GM18507 (cell line): ENCODE data around the gene ORC2.
A peak's percentile ranks its signal among the peaks of the same experiment; 100 is the strongest.
"Not testable (repeated sequence)": the region's sequence is repeated elsewhere in the genome, so short reads cannot be mapped to it uniquely, and the experiment has no call there.

Source experiments
- DNase-seq: peaks from one replicate; pipeline ENCODE4 v3.0.0; 2011; ENCODE audit warnings: low read depth; ENCODE audit not compliant: insufficient read length; ENCODE audit errors: extremely low spot score
- FAIRE-seq: peaks from 2 replicates; lab custom pipeline; 2011; peaks lifted over from hg19 to GRCh38; lab: Jason Lieb, UNC

ORC2 gene

DNA sequence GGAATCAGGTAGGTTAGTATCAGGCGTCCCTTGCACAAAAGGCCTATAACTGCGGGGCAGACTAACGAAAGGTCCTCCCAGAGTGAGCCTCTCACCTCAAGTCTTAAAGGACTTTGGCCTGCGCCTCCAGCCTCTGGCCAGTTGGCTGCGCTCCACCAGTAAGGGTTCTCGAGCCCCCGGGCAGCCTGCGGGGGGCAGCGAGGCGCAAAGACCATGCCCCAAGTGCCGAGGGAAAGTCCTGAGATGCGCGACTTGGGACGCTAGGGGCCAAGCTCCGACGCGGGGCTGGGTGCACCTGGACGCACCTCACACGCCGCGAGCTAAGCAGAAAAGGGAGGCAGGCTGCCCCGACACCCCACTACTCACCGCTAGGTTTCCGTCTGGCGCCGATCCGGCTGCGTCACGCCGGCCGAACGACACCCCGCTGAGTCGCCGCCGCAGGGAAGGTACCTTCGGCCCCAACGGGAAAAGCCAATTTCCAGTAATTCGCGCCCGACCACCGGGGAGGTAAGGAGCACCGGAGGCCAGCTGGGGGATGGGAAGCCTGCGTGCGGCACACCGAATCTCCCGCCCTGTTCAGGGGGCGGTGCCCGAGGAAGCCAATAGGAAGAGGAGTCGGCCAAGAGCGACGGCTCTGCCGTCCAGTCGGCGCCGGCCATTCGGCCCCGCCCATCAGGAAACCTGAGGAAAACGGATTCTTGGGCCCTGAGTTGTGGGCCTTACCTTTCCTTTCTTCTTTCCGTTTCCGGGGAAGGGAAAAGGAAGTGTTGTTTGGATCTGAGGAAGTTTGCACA is at the start of gene ORC2:
TSS of gene ORC2 (minus strand) at position 537 of the 794 bp plus-strand sequence. CDS start 5,537 bp downstream, outside the sequence.
- DNase-seq, result peak; percentile 93
- FAIRE-seq, result peak; percentile 95

GRCh38 chr2:201008296-201008829 is 44.9 kb upstream of the ORC2 start:
- FAIRE-seq (no peak), DNase-seq (no peak)

GRCh38 chr2:201007584-201007998 is 44.1 kb upstream of the ORC2 start:
- FAIRE-seq, result no peak
- DNase-seq, result no peak

DNA sequence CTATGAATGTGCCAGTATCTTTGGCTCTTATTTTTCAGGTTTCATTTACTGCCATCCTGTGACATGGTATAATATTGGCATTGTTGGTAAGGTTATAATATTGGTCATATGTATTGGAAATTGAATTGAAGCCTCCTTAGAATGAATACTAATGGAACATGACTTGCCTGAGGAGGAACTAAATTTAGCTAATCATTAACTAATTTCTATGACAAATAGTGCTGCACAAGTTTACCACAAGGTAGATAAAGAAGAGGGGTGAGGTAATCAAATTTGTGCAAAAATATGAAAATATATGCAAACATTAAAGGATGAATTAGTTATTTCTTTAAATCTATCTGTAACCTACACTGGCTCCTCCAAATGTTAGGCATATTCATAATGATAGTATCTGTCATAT is 43.2 kb upstream of the ORC2 start:
- DNase-seq, result no peak
- FAIRE-seq, result no peak

GRCh38 chr2:201004370-201004769 is 40.9 kb upstream of the ORC2 start:
- FAIRE-seq (no peak), DNase-seq (no peak)

GRCh38 chr2:200993097-200993496 is 29.6 kb upstream of the ORC2 start:
- DNase-seq (no peak), FAIRE-seq (no peak)

- FAIRE-seq (no peak), DNase-seq (no peak)
Measured at GRCh38 chr2:200987137-200987536, 23.7 kb upstream of the ORC2 start.

GRCh38 chr2:200985799-200986198 is 22.3 kb upstream of the ORC2 start:
- FAIRE-seq (no peak), DNase-seq (no peak)

GRCh38 chr2:200976710-200977109 is 13.2 kb upstream of the ORC2 start:
- DNase-seq, result no peak
- no peak for FAIRE-seq

DNA sequence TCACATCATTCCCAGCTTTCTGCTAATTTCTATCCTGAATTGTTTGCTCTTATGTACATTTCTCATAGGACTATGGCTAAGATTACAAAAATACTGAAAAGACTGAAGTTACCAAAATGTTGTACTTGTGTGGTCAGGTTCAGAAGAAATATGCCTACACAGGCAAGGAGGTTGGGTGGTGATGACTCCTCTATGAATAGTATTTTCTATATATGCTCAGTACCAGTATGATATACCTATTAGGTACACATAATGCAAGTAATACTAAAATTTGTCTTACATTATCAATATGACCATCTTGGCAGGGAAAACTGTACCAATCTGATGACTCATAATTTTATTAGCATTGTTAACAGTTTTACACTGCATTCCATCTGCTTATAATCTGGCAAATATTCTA is 12.2 kb upstream of the ORC2 start:
- no peak for DNase-seq
- FAIRE-seq, result no peak

GRCh38 chr2:200970057-200970456 is 6.6 kb upstream of the ORC2 start:
- FAIRE-seq, DNase-seq: not testable (repeated sequence)

DNA sequence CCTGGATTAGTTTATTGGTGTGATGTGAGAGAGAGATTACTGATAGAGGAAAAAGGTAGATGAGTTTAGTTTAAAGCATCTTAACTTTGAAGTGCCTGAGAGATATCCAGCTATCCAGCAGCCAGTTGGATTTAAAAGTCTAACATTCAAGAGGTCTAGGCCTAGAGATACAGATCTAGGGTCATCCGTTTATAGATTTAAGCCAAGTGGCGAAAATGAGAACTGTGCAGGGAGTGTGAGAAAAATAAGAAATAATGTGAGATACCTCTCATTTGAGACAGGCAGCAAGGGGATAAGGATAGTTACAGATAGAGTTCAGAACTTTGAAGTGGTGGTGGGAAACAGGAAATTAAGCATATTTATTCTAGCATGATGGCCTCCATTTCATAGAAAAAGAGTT is 5.3 kb upstream of the ORC2 start:
- FAIRE-seq (no peak), DNase-seq (no peak)

DNA sequence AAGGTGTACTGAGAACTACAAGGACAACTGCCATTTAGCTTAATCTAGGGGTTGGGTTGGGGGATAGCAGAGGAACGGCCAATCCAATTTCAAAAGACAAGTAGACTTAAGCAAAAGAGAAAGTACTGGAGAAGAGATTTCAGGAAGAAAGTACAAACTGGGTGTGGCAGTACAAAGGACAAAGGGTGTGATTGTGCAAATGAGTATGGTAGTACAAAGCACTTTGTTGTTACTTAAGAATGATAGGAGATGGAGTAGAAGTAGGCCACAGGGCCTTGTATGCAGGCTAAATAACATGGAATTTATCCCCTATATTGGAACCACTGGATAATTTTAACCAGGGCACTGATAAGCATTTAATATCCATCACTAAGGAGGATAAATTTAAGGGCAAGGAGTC is 4.7 kb upstream of the ORC2 start:
- no peak for FAIRE-seq
- no peak for DNase-seq

- FAIRE-seq (peak; percentile 57), DNase-seq (peak; percentile 5)
Measured at GRCh38 chr2:200966770-200967169, 3.3 kb upstream of the ORC2 start.

DNA sequence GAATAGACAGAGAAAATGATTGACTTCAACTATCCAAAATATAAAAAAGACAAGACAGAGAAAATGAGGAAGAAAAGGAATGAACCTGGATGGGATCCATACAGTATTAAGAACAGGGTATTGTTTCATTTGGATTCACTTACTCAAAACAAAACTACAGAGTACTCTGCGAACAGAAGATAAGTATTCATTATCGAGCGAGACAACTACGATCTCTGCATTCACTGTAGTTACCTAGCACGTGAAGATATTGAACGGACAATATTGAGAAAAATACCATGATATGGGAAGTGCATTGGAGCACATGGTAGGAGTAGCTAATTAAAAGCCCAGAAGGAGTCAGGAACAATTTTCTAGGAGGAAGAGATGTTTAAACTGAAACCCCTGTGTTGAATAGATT is 1.0 kb upstream of the ORC2 start:
- FAIRE-seq, result peak; percentile 24

DNA sequence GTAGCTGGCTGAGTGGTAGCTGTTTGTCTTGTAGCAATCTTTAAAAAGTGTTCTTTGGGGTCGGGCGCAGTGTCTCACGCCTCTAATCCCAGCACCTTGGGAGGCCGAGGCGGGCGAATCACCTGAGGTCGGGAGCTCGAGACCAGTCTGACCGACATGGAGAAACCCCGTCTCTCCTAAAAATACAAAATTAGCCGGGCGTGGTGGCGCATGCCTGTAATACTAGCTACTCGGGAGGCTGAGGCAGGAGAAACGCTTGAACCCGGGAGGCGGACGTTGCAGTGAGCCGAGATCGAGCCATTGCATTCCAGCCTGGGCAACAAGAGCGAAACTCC is 425 bp upstream of the ORC2 start:
- not testable (repeated sequence) for DNase-seq, FAIRE-seq

More for the DNA sequence above, 1.0 kb upstream of the ORC2 start:
- no peak for DNase-seq

DNA sequence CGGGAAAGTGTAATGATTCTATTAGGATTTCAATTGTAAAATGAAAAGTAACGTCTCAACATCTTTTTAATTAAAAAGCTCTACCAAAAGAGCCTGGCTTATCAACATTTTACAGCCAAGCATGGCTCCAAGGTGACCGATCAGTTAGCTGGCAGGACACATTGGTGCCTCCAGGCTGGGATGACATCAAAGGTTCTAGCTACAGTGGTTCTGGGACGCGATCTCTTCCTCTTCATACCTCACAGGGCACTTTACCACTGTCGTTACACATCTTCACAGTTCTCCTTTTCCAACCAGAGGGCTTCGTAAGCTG is 693 bp downstream of the ORC2 start:
- DNase-seq (no peak), FAIRE-seq (no peak)

- FAIRE-seq, result no peak
Measured at GRCh38 chr2:200961674-200962073, 1.8 kb downstream of the ORC2 start.

GRCh38 chr2:200950378-200950777 is 13.1 kb downstream of the ORC2 start:
- no peak for FAIRE-seq
- no peak for DNase-seq

More at GRCh38 chr2:200961674-200962073, 1.8 kb downstream of the ORC2 start:
- DNase-seq, result no peak

DNA sequence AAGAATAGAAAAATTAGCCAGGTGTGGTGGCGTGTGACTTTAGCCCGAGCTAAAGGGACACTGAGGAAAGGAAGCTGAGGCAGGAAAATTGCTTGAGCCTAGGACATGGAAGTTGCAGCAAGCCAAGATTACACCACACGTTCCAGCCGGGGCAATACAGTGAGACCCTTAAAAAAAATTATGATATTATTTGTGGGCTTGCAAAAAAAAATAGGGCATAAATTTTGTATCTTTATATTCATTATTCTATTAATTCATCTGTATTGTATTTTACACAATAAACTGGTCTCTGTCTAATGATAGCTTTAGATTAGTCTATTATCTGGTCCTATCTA is 18.1 kb downstream of the ORC2 start:
- DNase-seq, result no peak
- FAIRE-seq, result no peak
